Measurements from ENCODE around the gene CASP10.

DNA sequence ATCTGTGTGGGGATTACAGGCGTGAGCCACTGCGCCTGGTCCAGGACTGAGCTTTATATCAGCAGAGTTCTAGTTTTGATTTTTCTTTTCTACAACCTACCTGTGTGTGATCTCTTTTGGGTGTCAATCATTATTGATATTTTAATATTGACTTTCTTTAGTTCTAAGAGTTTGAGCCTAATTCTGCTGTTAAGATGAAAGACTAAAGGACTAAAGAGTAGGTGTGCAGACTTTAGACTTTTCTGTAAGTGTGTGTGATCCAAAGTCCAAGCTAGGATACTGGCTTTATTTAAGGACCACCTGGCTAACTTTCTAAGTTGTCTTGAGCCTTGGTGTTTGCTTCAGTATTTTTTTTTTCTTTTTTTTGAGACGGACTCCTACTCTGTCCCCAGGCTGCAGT, 12.4 kb downstream of the CASP10 start:
- TF ChIP-seq POLR2A (IDR thresholded peaks at IDR 0.05) (no peak), CTCF (IDR thresholded peaks at IDR 0.05 in 4 of 5, conservative IDR thresholded peaks at IDR 0.05 in 1 of 5) (no peak)

All from gastrocnemius medialis (tissue), 4 donors.